ENCODE results near the gene PRKCB. TPM values are rescaled to one million over a fixed set of nuclear protein-coding genes. Genes with fewer than 3 reads are reported as not detected.

PRKCB gene
- total RNA-seq, 2 experiments from 2014 or later, result 21.0 to 51.6 TPM

GRCh38 chr16:23979982-23980381 lies 144.2 kb downstream of the PRKCB start:
- Histone ChIP-seq H3K9me2 (ENCODE audit: insufficient read depth, low read length) (no peaks in the 10 kb centered on the region), H4K20me1 (ENCODE audit: insufficient read depth, low read length) (no peaks in the 10 kb centered on the region), H3K4me1 (ENCODE audit: insufficient read depth, low read length, poor library complexity, severe bottlenecking) (peaks cover 17% of the 10 kb centered on the region), H2AFZ (ENCODE audit: low read length) (no peak overlapping the region), H3K4me2 (ENCODE audit: low read length) (no peak overlapping the region), H3K79me2 (ENCODE audit: insufficient read depth, low read depth, low read length) (no peaks in the 10 kb centered on the region), H3K9me3 (ENCODE audit: low read length) (no peaks in the 10 kb centered on the region), H3K27ac (ENCODE audit: low read depth, low read length, poor library complexity, severe bottlenecking) (no peak overlapping the region), H3K36me3 (ENCODE audit: insufficient read depth, low read length) (no peaks in the 10 kb centered on the region), H3K4me3 (ENCODE audit: low read depth, low read length, poor library complexity, severe bottlenecking) (no peak overlapping the region)
- TF ChIP-seq EZH2phosphoT487 (IDR thresholded peaks at IDR 0.05; ENCODE audit: borderline replicate concordance, low read depth, low read length), result no peak
- TF ChIP-seq CTCF (conservative IDR thresholded peaks at IDR 0.05; ENCODE audit: low read length), result no peak
- intact Hi-C loops (cut with micrococcal nuclease; ENCODE audit: unreplicated experiment), result no loop called here
- ChIA-PET CTCF (ENCODE audit: unreplicated experiment) (no interaction called here), POLR2A (no interaction called here)
- BruUV-seq (replicated peaks), result no TSS peak
- DNase-seq (ENCODE audit: low spot score), result no peak

- no peaks in the 10 kb centered on the region for H3K36me3 ChIP-seq (ENCODE audit: insufficient read depth, low read length)
- ChIA-PET POLR2A (no interaction called here), CTCF (ENCODE audit: unreplicated experiment) (no interaction called here)
- no peak for DNase-seq (ENCODE audit: low spot score)
- no peak for TF ChIP-seq CTCF (conservative IDR thresholded peaks at IDR 0.05; ENCODE audit: low read length)
- TF ChIP-seq EZH2phosphoT487 (IDR thresholded peaks at IDR 0.05; ENCODE audit: borderline replicate concordance, low read depth, low read length), result no peak
- H4K20me1 ChIP-seq (ENCODE audit: insufficient read depth, low read length), result no peaks in the 10 kb centered on the region
- H3K9me2 ChIP-seq (ENCODE audit: insufficient read depth, low read length), result no peaks in the 10 kb centered on the region
- H3K27ac ChIP-seq (ENCODE audit: low read depth, low read length, poor library complexity, severe bottlenecking), result no peak overlapping the region
- H3K4me3 ChIP-seq (ENCODE audit: low read depth, low read length, poor library complexity, severe bottlenecking), result no peak overlapping the region
- H3K9me3 ChIP-seq (ENCODE audit: low read length), result no peaks in the 10 kb centered on the region
- H3K4me2 ChIP-seq (ENCODE audit: low read length), result no peak overlapping the region
- BruUV-seq (replicated peaks), result no TSS peak
- no peak overlapping the region for H2AFZ ChIP-seq (ENCODE audit: low read length)
- intact Hi-C loops (cut with micrococcal nuclease; ENCODE audit: unreplicated experiment), result no loop called here
- H3K4me1 ChIP-seq (ENCODE audit: insufficient read depth, low read length, poor library complexity, severe bottlenecking), result peaks cover 7% of the 10 kb centered on the region
- H3K79me2 ChIP-seq (ENCODE audit: insufficient read depth, low read depth, low read length), result no peaks in the 10 kb centered on the region
These were observed 145.9 kb downstream of the PRKCB start for GRCh38 chr16:23981429-23982399.

- no peak for DNase-seq (ENCODE audit: low spot score)
- H3K4me2 ChIP-seq (ENCODE audit: low read length), result no peak overlapping the region
- H3K9me2 ChIP-seq (ENCODE audit: insufficient read depth, low read length), result no peaks in the 10 kb centered on the region
- no peaks in the 10 kb centered on the region for H3K9me3 ChIP-seq (ENCODE audit: low read length)
- intact Hi-C loops (cut with micrococcal nuclease; ENCODE audit: unreplicated experiment), result no loop called here
- CTCF ChIA-PET (ENCODE audit: unreplicated experiment), result no interaction called here
- no peak overlapping the region for H3K27ac ChIP-seq (ENCODE audit: low read depth, low read length, poor library complexity, severe bottlenecking)
- H3K79me2 ChIP-seq (ENCODE audit: insufficient read depth, low read depth, low read length), result no peaks in the 10 kb centered on the region
- H3K4me1 ChIP-seq (ENCODE audit: insufficient read depth, low read length, poor library complexity, severe bottlenecking), result peaks cover 8% of the 10 kb centered on the region
- H4K20me1 ChIP-seq (ENCODE audit: insufficient read depth, low read length), result no peaks in the 10 kb centered on the region
- H3K36me3 ChIP-seq (ENCODE audit: insufficient read depth, low read length), result no peaks in the 10 kb centered on the region
- no peak overlapping the region for H3K4me3 ChIP-seq (ENCODE audit: low read depth, low read length, poor library complexity, severe bottlenecking)
- H2AFZ ChIP-seq (ENCODE audit: low read length), result no peak overlapping the region
- no TSS peak for BruUV-seq (replicated peaks)
- POLR2A ChIA-PET, result no interaction called here
- no peak for TF ChIP-seq EZH2phosphoT487 (IDR thresholded peaks at IDR 0.05; ENCODE audit: borderline replicate concordance, low read depth, low read length)
- TF ChIP-seq CTCF (conservative IDR thresholded peaks at IDR 0.05; ENCODE audit: low read length), result no peak
These were observed 150.7 kb downstream of the PRKCB start for GRCh38 chr16:23986455-23986854.

Data from OCI-LY7 (cell line).